Dendritic cell treated with granulocyte-macrophage colony-stimulating factor and Interleukin-4, amounts not matched to agents 40 ng/mL and 50 ng/mL, for 4 days (primary cell): ENCODE data around the gene OSBPL2.

Experiments
- H3K27ac Mint-ChIP-seq: one replicate; pipeline ENCODE4 v1.8.0; 2022; ENCODE audit warnings: mild to moderate bottlenecking, mixed read lengths
- H3K27me3 Mint-ChIP-seq: one replicate; pipeline ENCODE4 v1.8.0; 2022; ENCODE audit warnings: mild to moderate bottlenecking, mixed read lengths
- H3K36me3 Mint-ChIP-seq: one replicate; pipeline ENCODE4 v1.8.0; 2022; ENCODE audit warnings: low read depth, mixed read lengths
- H3K4me1 Mint-ChIP-seq: one replicate; pipeline ENCODE4 v1.8.0; 2022; ENCODE audit warnings: low read depth, mixed read lengths
- H3K4me3 Mint-ChIP-seq: one replicate; pipeline ENCODE4 v1.8.0; 2022; ENCODE audit warnings: mild to moderate bottlenecking, moderate library complexity, mixed read lengths
- H3K9me3 Mint-ChIP-seq: one replicate; pipeline ENCODE4 v1.8.0; 2022; ENCODE audit warnings: mixed read lengths
- intact Hi-C: fragments of 100-400 bp; cut with micrococcal nuclease; formaldehyde crosslinking; loops from one replicate; pipeline ENCODE4 v1.15.0; 2022

The OSBPL2 gene

GRCh38 chr20:62277253-62277652, 38.9 kb downstream of the OSBPL2 start:
- Mint-ChIP-seq H3K27ac (no peak overlapping the region), H3K36me3 (peaks cover 100% of the 10 kb centered on the region), H3K4me1 (peaks cover 8% of the 10 kb centered on the region), H3K9me3 (no peaks in the 10 kb centered on the region), H3K4me3 (no peak overlapping the region), H3K27me3 (no peaks in the 10 kb centered on the region)
- intact Hi-C loops: no loop called here

GRCh38 chr20:62280303-62280702, 42.0 kb downstream of the OSBPL2 start:
- H3K27me3 Mint-ChIP-seq: no peaks in the 10 kb centered on the region
- H3K9me3 Mint-ChIP-seq: no peaks in the 10 kb centered on the region
- H3K27ac Mint-ChIP-seq: no peak overlapping the region
- H3K36me3 Mint-ChIP-seq: peaks cover 100% of the 10 kb centered on the region
- intact Hi-C loops: no loop called here
- H3K4me1 Mint-ChIP-seq: no peaks in the 10 kb centered on the region
- no peak overlapping the region for H3K4me3 Mint-ChIP-seq

- peaks cover 100% of the 10 kb centered on the region for H3K36me3 Mint-ChIP-seq
- H3K4me3 Mint-ChIP-seq: no peak overlapping the region
- no peaks in the 10 kb centered on the region for H3K27me3 Mint-ChIP-seq
- no peaks in the 10 kb centered on the region for H3K9me3 Mint-ChIP-seq
- intact Hi-C loops: no loop called here
- H3K27ac Mint-ChIP-seq: no peak overlapping the region
- H3K4me1 Mint-ChIP-seq: no peaks in the 10 kb centered on the region
Measured at GRCh38 chr20:62281161-62281933, 43.0 kb downstream of the OSBPL2 start.

GRCh38 chr20:62282103-62282502, 43.8 kb downstream of the OSBPL2 start:
- intact Hi-C loops: no loop called here
- Mint-ChIP-seq H3K27me3 (no peaks in the 10 kb centered on the region), H3K27ac (no peak overlapping the region), H3K9me3 (no peaks in the 10 kb centered on the region), H3K4me1 (no peaks in the 10 kb centered on the region), H3K4me3 (no peak overlapping the region), H3K36me3 (peaks cover 100% of the 10 kb centered on the region)

GRCh38 chr20:62282877-62283503, 44.7 kb downstream of the OSBPL2 start:
- H3K9me3 Mint-ChIP-seq: no peaks in the 10 kb centered on the region
- H3K27me3 Mint-ChIP-seq: no peaks in the 10 kb centered on the region
- H3K4me3 Mint-ChIP-seq: no peak overlapping the region
- intact Hi-C loops: no loop called here
- H3K36me3 Mint-ChIP-seq: peaks cover 100% of the 10 kb centered on the region
- no peak overlapping the region for H3K27ac Mint-ChIP-seq
- H3K4me1 Mint-ChIP-seq: no peaks in the 10 kb centered on the region

- Mint-ChIP-seq H3K27ac (no peak overlapping the region), H3K27me3 (no peaks in the 10 kb centered on the region), H3K9me3 (no peaks in the 10 kb centered on the region), H3K4me1 (no peaks in the 10 kb centered on the region), H3K4me3 (no peak overlapping the region), H3K36me3 (peaks cover 100% of the 10 kb centered on the region)
- intact Hi-C loops: no loop called here
Measured at GRCh38 chr20:62284448-62284847, 46.1 kb downstream of the OSBPL2 start.

GRCh38 chr20:62285151-62285550, 46.8 kb downstream of the OSBPL2 start:
- Mint-ChIP-seq H3K36me3 (peaks cover 95% of the 10 kb centered on the region), H3K4me1 (no peaks in the 10 kb centered on the region), H3K27me3 (no peaks in the 10 kb centered on the region), H3K9me3 (no peaks in the 10 kb centered on the region), H3K4me3 (no peak overlapping the region), H3K27ac (no peak overlapping the region)
- intact Hi-C loops: no loop called here

GRCh38 chr20:62285722-62286121, 47.4 kb downstream of the OSBPL2 start:
- intact Hi-C loops: no loop called here
- H3K27ac Mint-ChIP-seq: no peak overlapping the region
- no peaks in the 10 kb centered on the region for H3K27me3 Mint-ChIP-seq
- H3K4me1 Mint-ChIP-seq: no peaks in the 10 kb centered on the region
- H3K4me3 Mint-ChIP-seq: no peak overlapping the region
- peaks cover 95% of the 10 kb centered on the region for H3K36me3 Mint-ChIP-seq
- no peaks in the 10 kb centered on the region for H3K9me3 Mint-ChIP-seq

- intact Hi-C loops: no loop called here
- H3K4me1 Mint-ChIP-seq: no peaks in the 10 kb centered on the region
- H3K36me3 Mint-ChIP-seq: peaks cover 95% of the 10 kb centered on the region
- H3K4me3 Mint-ChIP-seq: no peak overlapping the region
- no peaks in the 10 kb centered on the region for H3K27me3 Mint-ChIP-seq
- H3K27ac Mint-ChIP-seq: no peak overlapping the region
- no peaks in the 10 kb centered on the region for H3K9me3 Mint-ChIP-seq
Measured at GRCh38 chr20:62286493-62287064, 48.3 kb downstream of the OSBPL2 start.

GRCh38 chr20:62287129-62287528, 48.8 kb downstream of the OSBPL2 start:
- no peak overlapping the region for H3K27ac Mint-ChIP-seq
- H3K36me3 Mint-ChIP-seq: peaks cover 95% of the 10 kb centered on the region
- H3K4me1 Mint-ChIP-seq: no peaks in the 10 kb centered on the region
- no peaks in the 10 kb centered on the region for H3K9me3 Mint-ChIP-seq
- no peak overlapping the region for H3K4me3 Mint-ChIP-seq
- intact Hi-C loops: no loop called here
- no peaks in the 10 kb centered on the region for H3K27me3 Mint-ChIP-seq

GRCh38 chr20:62287759-62288534, 49.6 kb downstream of the OSBPL2 start:
- H3K9me3 Mint-ChIP-seq: no peaks in the 10 kb centered on the region
- H3K4me3 Mint-ChIP-seq: no peak overlapping the region
- H3K36me3 Mint-ChIP-seq: peaks cover 95% of the 10 kb centered on the region
- intact Hi-C loops: no loop called here
- H3K4me1 Mint-ChIP-seq: no peaks in the 10 kb centered on the region
- no peaks in the 10 kb centered on the region for H3K27me3 Mint-ChIP-seq
- H3K27ac Mint-ChIP-seq: no peak overlapping the region

- H3K27ac Mint-ChIP-seq: no peak overlapping the region
Measured at GRCh38 chr20:62288535-62289105, 50.3 kb downstream of the OSBPL2 start.

GRCh38 chr20:62289131-62289530, 50.8 kb downstream of the OSBPL2 start:
- Mint-ChIP-seq H3K4me1 (no peaks in the 10 kb centered on the region), H3K27ac (no peak overlapping the region), H3K36me3 (peaks cover 95% of the 10 kb centered on the region), H3K27me3 (no peaks in the 10 kb centered on the region), H3K4me3 (no peak overlapping the region), H3K9me3 (no peaks in the 10 kb centered on the region)
- intact Hi-C loops: no loop called here

More at GRCh38 chr20:62288535-62289105, 50.3 kb downstream of the OSBPL2 start:
- Mint-ChIP-seq H3K4me1 (no peaks in the 10 kb centered on the region), H3K27me3 (no peaks in the 10 kb centered on the region), H3K36me3 (peaks cover 95% of the 10 kb centered on the region), H3K9me3 (no peaks in the 10 kb centered on the region), H3K4me3 (no peak overlapping the region)
- intact Hi-C loops: no loop called here

GRCh38 chr20:62289898-62290297, 51.6 kb downstream of the OSBPL2 start:
- peaks cover 95% of the 10 kb centered on the region for H3K36me3 Mint-ChIP-seq
- no peak overlapping the region for H3K4me3 Mint-ChIP-seq
- H3K27me3 Mint-ChIP-seq: no peaks in the 10 kb centered on the region
- no peaks in the 10 kb centered on the region for H3K4me1 Mint-ChIP-seq
- intact Hi-C loops: no loop called here
- no peaks in the 10 kb centered on the region for H3K9me3 Mint-ChIP-seq
- no peak overlapping the region for H3K27ac Mint-ChIP-seq
